Naive thymus-derived CD8-positive, alpha-beta T cell (primary cell): Measurements from ENCODE around the gene RAB28. TPM values are rescaled to one million over a fixed set of nuclear protein-coding genes. Genes with fewer than 3 reads are reported as not detected.

Source experiments
- polyA plus RNA-seq, 3 donors: library from polyadenylated mRNA; unstranded; fragments of 300-500 nt; fragmentation: Illumina TruSeq; gene quantifications; one replicate each; pipeline ENCODE4 v1.2.3, GENCODE V29; 2021
- total RNA-seq, 8 experiments: library from RNA in 2 of 8; stranded (reverse) in 2 of 8; gene quantifications; one replicate each; pipeline ENCODE4 v1.2.3 and lab custom pipeline; 2021 to 2026

The RAB28 gene
- total and polyA plus RNA-seq, 5 experiments from 2014 or later: 12.9 to 14.5 (median 13.8) TPM

Other genes starting within 250 kb of the RAB28 start
- not detected for gene NKX3-2, start 60.2 kb upstream of the RAB28 start, total RNA-seq
- not detected for gene NKX3-2, start 60.2 kb upstream of the RAB28 start, polyA plus RNA-seq
- gene BOD1L1, start 143.4 kb upstream of the RAB28 start, total RNA-seq: 10 to 100 TPM; 72.7 to 84.5 TPM
- gene BOD1L1, start 143.4 kb upstream of the RAB28 start, polyA plus RNA-seq: 1 to 10 TPM; 2.1 to 5.8 (median 2.3) TPM